ENCODE results near the gene MSGN1.

Gene MSGN1

GRCh38 chr2:17864676-17865075 lies 48.4 kb downstream of the MSGN1 start:
- Histone ChIP-seq H3K4me3 (ENCODE audit: low read length in 2 of 2) (no peak overlapping the region), H2BK120ac (ENCODE audit: low read depth, low read length) (no peak overlapping the region), H4K91ac (ENCODE audit: low read depth, low read length, poor library complexity) (no peak overlapping the region), H2AFZ (ENCODE audit: low read length) (no peak overlapping the region), H3K27me3 (ENCODE audit: control insufficient read depth in 3 of 3, insufficient read depth in 3 of 3, low read depth in 1 of 3, low read length in 3 of 3) (no peaks in the 10 kb centered on the region), H3K4me2 (ENCODE audit: insufficient read depth, low read length, poor library complexity, severe bottlenecking) (no peak overlapping the region), H3K4me1 (ENCODE audit: control insufficient read depth in 2 of 2, insufficient read depth in 1 of 2, low read depth in 1 of 2, low read length in 2 of 2) (peaks cover 0 to 1% of the 10 kb centered on the region in 2 donors), H3K36me3 (replicated peaks in 1 of 2; ENCODE audit: control insufficient read depth in 2 of 2, insufficient read depth in 2 of 2, low read length in 2 of 2) (no peaks in the 10 kb centered on the region), H2AK5ac (ENCODE audit: low read depth, low read length) (no peak overlapping the region), H3K27ac (replicated peaks; ENCODE audit: low read length) (no peak overlapping the region), H2BK12ac (ENCODE audit: low read length) (no peak overlapping the region), H2BK5ac (ENCODE audit: low read length) (no peak overlapping the region), H3K14ac (ENCODE audit: low read length) (no peak overlapping the region), H3K23ac (ENCODE audit: low read depth, low read length, poor library complexity) (no peak overlapping the region), H3K18ac (ENCODE audit: low read length) (no peak overlapping the region), H4K8ac (ENCODE audit: low read depth, low read length) (no peak overlapping the region), H3K9me3 (replicated peaks in 1 of 2; ENCODE audit: control insufficient read depth in 2 of 2, insufficient read depth in 1 of 2, low read depth in 1 of 2, low read length in 2 of 2) (no peaks in the 10 kb centered on the region), H2BK15ac (ENCODE audit: low read length) (no peak overlapping the region), H3K9ac (ENCODE audit: low read depth, low read length, poor library complexity) (no peak overlapping the region), H3K79me1 (ENCODE audit: low read depth, low read length) (no peaks in the 10 kb centered on the region), H3K4ac (ENCODE audit: low read length) (no peak overlapping the region)
- no CpG with 5 or more reads among the region's 1 CpG for WGBS, 2 donors (ENCODE audit: extremely low coverage in 2 of 2, insufficient read length in 2 of 2, insufficient replicate concordance in 1 of 2)
- DNase-seq (ENCODE audit: low spot score): no peak

GRCh38 chr2:17867133-17867532 lies 50.9 kb downstream of the MSGN1 start:
- no peak overlapping the region for H3K4me2 ChIP-seq (ENCODE audit: insufficient read depth, low read length, poor library complexity, severe bottlenecking)
- no peak overlapping the region for H3K23ac ChIP-seq (ENCODE audit: low read depth, low read length, poor library complexity)
- H2BK12ac ChIP-seq (ENCODE audit: low read length): no peak overlapping the region
- no peak overlapping the region for H2AK5ac ChIP-seq (ENCODE audit: low read depth, low read length)
- no CpG with 5 or more reads among the region's 2 CpGs for WGBS, 2 donors (ENCODE audit: extremely low coverage in 2 of 2, insufficient read length in 2 of 2, insufficient replicate concordance in 1 of 2)
- peaks cover 0 to 1% of the 10 kb centered on the region in 2 donors for H3K4me1 ChIP-seq (ENCODE audit: control insufficient read depth in 2 of 2, insufficient read depth in 1 of 2, low read depth in 1 of 2, low read length in 2 of 2)
- no peak overlapping the region for H2BK5ac ChIP-seq (ENCODE audit: low read length)
- no peak for DNase-seq (ENCODE audit: low spot score)
- peak overlapping the region; percentile 39 for H3K18ac ChIP-seq (ENCODE audit: low read length)
- H3K9ac ChIP-seq (ENCODE audit: low read depth, low read length, poor library complexity): peak overlapping the region; percentile 47
- no peaks in the 10 kb centered on the region for H3K9me3 ChIP-seq (replicated peaks in 1 of 2; ENCODE audit: control insufficient read depth in 2 of 2, insufficient read depth in 1 of 2, low read depth in 1 of 2, low read length in 2 of 2)
- H3K4ac ChIP-seq (ENCODE audit: low read length): no peak overlapping the region
- no peak overlapping the region for H3K4me3 ChIP-seq (ENCODE audit: low read length in 2 of 2)
- H3K14ac ChIP-seq (ENCODE audit: low read length): no peak overlapping the region
- peaks cover 0 to 3% (median 0%) of the 10 kb centered on the region in 3 experiments for H3K27me3 ChIP-seq (ENCODE audit: control insufficient read depth in 3 of 3, insufficient read depth in 3 of 3, low read depth in 1 of 3, low read length in 3 of 3)
- no peak overlapping the region for H2BK120ac ChIP-seq (ENCODE audit: low read depth, low read length)
- H3K79me1 ChIP-seq (ENCODE audit: low read depth, low read length): no peaks in the 10 kb centered on the region
- no peaks in the 10 kb centered on the region for H3K36me3 ChIP-seq (replicated peaks in 1 of 2; ENCODE audit: control insufficient read depth in 2 of 2, insufficient read depth in 2 of 2, low read length in 2 of 2)
- no peak overlapping the region for H4K8ac ChIP-seq (ENCODE audit: low read depth, low read length)
- H2BK15ac ChIP-seq (ENCODE audit: low read length): no peak overlapping the region
- no peak overlapping the region for H3K27ac ChIP-seq (replicated peaks; ENCODE audit: low read length)
- H4K91ac ChIP-seq (ENCODE audit: low read depth, low read length, poor library complexity): no peak overlapping the region
- no peak overlapping the region for H2AFZ ChIP-seq (ENCODE audit: low read length)
